OCI-LY3 (cell line): ENCODE measurements around the gene CLSTN2.

Experiments used
- H2AFZ ChIP-seq: fragments of 200-600, 300-600 bp; shearing (Covaris generic); 2 replicates; pipeline ENCODE4 v1.6.0; 2014; ENCODE audit warnings: antibody characterized with exemption, low read depth, low read length
- H3K27ac ChIP-seq: fragments of 200-600, 300-600 bp; sonication (generic); 2 replicates; pipeline ENCODE4 v1.5.1; 2014; ENCODE audit warnings: mild to moderate bottlenecking, low read length, moderate library complexity, mixed read lengths
- H3K27me3 ChIP-seq: fragments of 200-600, 300-600 bp; sonication (generic); 2 replicates; pipeline ENCODE4 v1.6.1; 2014; ENCODE audit warnings: low read depth, low read length, mixed read lengths
- H3K36me3 ChIP-seq: fragments of 200-600, 300-600 bp; sonication (generic); replicated peaks from 2 replicates; pipeline ENCODE3; 2014; ENCODE audit warnings: low read depth, low read length, mixed read lengths
- H3K4me1 ChIP-seq: fragments of 300-600, 200-600 bp; sonication (generic); 2 replicates; pipeline ENCODE4 v1.6.1; 2014; ENCODE audit warnings: low read length, mixed read lengths
- H3K4me2 ChIP-seq: fragments of 200-600, 300-600 bp; sonication (generic); 2 replicates; pipeline ENCODE4 v1.6.1; 2014; ENCODE audit warnings: low read length, mixed read lengths
- H3K4me3 ChIP-seq: fragments of 300-600, 200-600 bp; sonication (generic); 2 replicates; pipeline ENCODE4 v1.5.1; 2014; ENCODE audit warnings: antibody characterized with exemption, mild to moderate bottlenecking, low read length, moderate library complexity
- H3K79me2 ChIP-seq: fragments of 300-600, 200-600 bp; shearing (Covaris generic); 2 replicates; pipeline ENCODE4 v1.6.1; 2014; ENCODE audit warnings: mild to moderate bottlenecking, low read length, mixed read lengths
- H3K9ac ChIP-seq: fragments of 300-600, 200-600 bp; shearing (Covaris generic); 2 replicates; pipeline ENCODE4 v1.6.0; 2014; ENCODE audit warnings: mild to moderate bottlenecking, low read length, moderate library complexity
- H3K9me3 ChIP-seq: fragments of 200-600, 300-600 bp; shearing (Covaris generic); 2 replicates; pipeline ENCODE4 v1.6.1; 2014; ENCODE audit warnings: low read length, mixed read lengths; ENCODE audit not compliant: insufficient read depth
- H4K20me1 ChIP-seq: fragments of 200-600, 300-600 bp; sonication (generic); 2 replicates; pipeline ENCODE4 v1.6.1; 2016; ENCODE audit warnings: low read length, mixed read lengths; ENCODE audit not compliant: insufficient read depth
- CTCF ChIP-seq: fragments of 200-600, 300-600 bp; sonication (generic); IDR thresholded peaks from 2 replicates; pipeline ENCODE4 v1.5.1; 2014; ENCODE audit warnings: antibody characterized with exemption, low read length, low read depth
- EZH2phosphoT487 ChIP-seq: fragments of 200-600 bp; shearing (Covaris generic); IDR thresholded peaks from 2 replicates; pipeline ENCODE4 v1.6.1; 2018; ENCODE audit warnings: antibody characterized with exemption, mixed run types, low read depth

The CLSTN2 gene

GRCh38 chr3:140244893-140245292 lies 309.9 kb downstream of the CLSTN2 start:
- Histone ChIP-seq H3K9ac (no peak overlapping the region), H3K4me1 (no peaks in the 10 kb centered on the region), H3K27me3 (no peaks in the 10 kb centered on the region), H3K4me3 (no peak overlapping the region), H3K4me2 (no peak overlapping the region), H2AFZ (no peak overlapping the region), H3K27ac (no peak overlapping the region), H3K79me2 (no peaks in the 10 kb centered on the region), H3K9me3 (no peaks in the 10 kb centered on the region), H4K20me1 (no peaks in the 10 kb centered on the region), H3K36me3 (no peaks in the 10 kb centered on the region)
- no peak for TF ChIP-seq CTCF
- TF ChIP-seq EZH2phosphoT487 = no peak

- no peak for TF ChIP-seq EZH2phosphoT487
- H3K79me2 ChIP-seq = no peaks in the 10 kb centered on the region
- no peaks in the 10 kb centered on the region for H4K20me1 ChIP-seq
- no peak overlapping the region for H3K4me2 ChIP-seq
- H3K9me3 ChIP-seq = no peaks in the 10 kb centered on the region
- H2AFZ ChIP-seq = no peak overlapping the region
- no peak overlapping the region for H3K9ac ChIP-seq
- no peak overlapping the region for H3K27ac ChIP-seq
- no peaks in the 10 kb centered on the region for H3K36me3 ChIP-seq
- H3K4me3 ChIP-seq = no peak overlapping the region
- 0 out of 2 replicates have a peak, but pooled peaks cover 1% of the 10 kb centered on the region for H3K27me3 ChIP-seq
- no peaks in the 10 kb centered on the region for H3K4me1 ChIP-seq
These were observed 311.6 kb downstream of the CLSTN2 start for GRCh38 chr3:140246578-140246977.

GRCh38 chr3:140247775-140248174 lies 312.8 kb downstream of the CLSTN2 start:
- Histone ChIP-seq H3K36me3 (no peaks in the 10 kb centered on the region), H3K4me2 (no peak overlapping the region), H3K9me3 (no peaks in the 10 kb centered on the region)

GRCh38 chr3:140249188-140249587 lies 314.2 kb downstream of the CLSTN2 start:
- Histone ChIP-seq H3K4me2 (no peak overlapping the region), H2AFZ (no peak overlapping the region), H3K4me3 (no peak overlapping the region), H3K9me3 (no peaks in the 10 kb centered on the region), H3K36me3 (no peaks in the 10 kb centered on the region), H3K9ac (no peak overlapping the region), H3K4me1 (no peaks in the 10 kb centered on the region), H4K20me1 (no peaks in the 10 kb centered on the region), H3K27me3 (0 out of 2 replicates have a peak, but pooled peaks cover 2% of the 10 kb centered on the region), H3K79me2 (no peaks in the 10 kb centered on the region), H3K27ac (no peak overlapping the region)
- TF ChIP-seq CTCF (no peak), EZH2phosphoT487 (no peak)

More at GRCh38 chr3:140247775-140248174, 312.8 kb downstream of the CLSTN2 start:
- Histone ChIP-seq H3K4me3 (no peak overlapping the region), H3K27ac (no peak overlapping the region), H4K20me1 (no peaks in the 10 kb centered on the region), H3K27me3 (0 out of 2 replicates have a peak, but pooled peaks cover 2% of the 10 kb centered on the region), H2AFZ (no peak overlapping the region), H3K4me1 (no peaks in the 10 kb centered on the region), H3K9ac (no peak overlapping the region), H3K79me2 (no peaks in the 10 kb centered on the region)
- TF ChIP-seq EZH2phosphoT487 (no peak), CTCF (no peak)
